Endodermal cell (in vitro differentiated cells): Measurements from ENCODE around the gene PARVB. TPM values are rescaled to one million over a fixed set of nuclear protein-coding genes. Genes with fewer than 3 reads are reported as not detected.
A peak's percentile ranks its signal among the peaks of the same experiment; 100 is the strongest.

Source experiments
- DNase-seq: peaks from one replicate; pipeline ENCODE4 v3.0.0-alpha.2; 2017
- H3K27ac ChIP-seq: 2 replicates; pipeline ENCODE4 v1.5.1; 2013; ENCODE audit warnings: mild to moderate bottlenecking, low read depth, low read length, moderate library complexity
- H3K27me3 ChIP-seq: 2 replicates; pipeline ENCODE4 v1.6.1; 2013; ENCODE audit warnings: mild to moderate bottlenecking, low read length, moderate library complexity; ENCODE audit not compliant: insufficient read depth, control insufficient read depth, poor library complexity, severe bottlenecking
- H3K36me3 ChIP-seq: 2 replicates; pipeline ENCODE4 v1.7.0; 2013; ENCODE audit warnings: mild to moderate bottlenecking, low read length, moderate library complexity; ENCODE audit not compliant: control insufficient read depth, insufficient read depth
- H3K4me1 ChIP-seq: one replicate; pipeline ENCODE4 v1.7.0; 2013; ENCODE audit warnings: low read length; ENCODE audit not compliant: control insufficient read depth, insufficient read depth
- H3K4me3 ChIP-seq: 2 replicates; pipeline ENCODE4 v1.5.1; 2013; ENCODE audit warnings: mild to moderate bottlenecking, low read length, moderate library complexity
- H3K9ac ChIP-seq: 2 replicates; pipeline ENCODE4 v1.6.1; 2013; ENCODE audit warnings: mild to moderate bottlenecking, low read length, moderate library complexity; ENCODE audit not compliant: poor library complexity, severe bottlenecking; ENCODE audit errors: extremely low read depth
- H3K9me3 ChIP-seq: 2 replicates; pipeline ENCODE4 v1.6.1; 2013; ENCODE audit warnings: mild to moderate bottlenecking, low read length, moderate library complexity; ENCODE audit not compliant: control insufficient read depth
- H3K27ac Mint-ChIP-seq: 2 replicates; pipeline ENCODE4 v1.8.0; 2020; ENCODE audit warnings: mixed read lengths
- H3K27me3 Mint-ChIP-seq: 2 replicates; pipeline ENCODE4 v1.8.0; 2021; ENCODE audit warnings: mild to moderate bottlenecking, mixed read lengths; ENCODE audit not compliant: insufficient read depth
- H3K36me3 Mint-ChIP-seq: 2 replicates; pipeline ENCODE4 v1.8.0; 2020; ENCODE audit warnings: low read depth, mixed read lengths
- H3K4me1 Mint-ChIP-seq: 2 replicates; pipeline ENCODE4 v1.8.0; 2020; ENCODE audit warnings: mixed read lengths
- H3K4me3 Mint-ChIP-seq: 2 replicates; pipeline ENCODE4 v1.8.0; 2020; ENCODE audit warnings: mild to moderate bottlenecking, moderate library complexity, mixed read lengths
- H3K9me3 Mint-ChIP-seq: 2 replicates; pipeline ENCODE4 v1.8.0; 2020; ENCODE audit warnings: mild to moderate bottlenecking, mixed read lengths
- CTCF ChIP-seq: fragments of 200-600 bp; sonication (generic); conservative IDR thresholded peaks from 2 replicates; pipeline ENCODE4 v1.5.0; 2021; ENCODE audit warnings: antibody characterized with exemption, mild to moderate bottlenecking
- WGBS, 2 experiments: methylation state at CpG; one replicate each; pipeline versions ENCODE4 v1.1.5 to v1.1.7; 2013; ENCODE audit warnings: missing lambda C conversion rate in 2 of 2, mixed read lengths in 1 of 2; ENCODE audit not compliant: insufficient coverage in 1 of 2, insufficient read length in 1 of 2; 5-methylcytosine and 5-hydroxymethylcytosine counted together
- total RNA-seq, 2 donors: library from RNA; stranded (reverse); fragmentation: NEBNext Ultra II Directional in 1 of 2; extraction: Animal tissue kit (Norgen Biotek cat#: 25700) in 1 of 2; gene quantifications; 2 replicates in 1 of 2; 3 replicates in 1 of 2; pipeline ENCODE4 v1.2.1, GENCODE V29; 2021

Gene PARVB
- total RNA-seq, 2 donors from 2014 or later = 29.6 to 32.3 TPM

- Histone ChIP-seq H3K4me3 (no peak overlapping the region), H3K4me1 (no peaks in the 10 kb centered on the region), H3K27me3 (no peaks in the 10 kb centered on the region), H3K9ac (no peak overlapping the region), H3K27ac (no peak overlapping the region), H3K36me3 (no peaks in the 10 kb centered on the region), H3K9me3 (no peaks in the 10 kb centered on the region)
- Mint-ChIP-seq H3K36me3 (no peaks in the 10 kb centered on the region), H3K4me1 (peaks cover 31% of the 10 kb centered on the region), H3K4me3 (no peak overlapping the region), H3K27me3 (peaks cover 6% of the 10 kb centered on the region), H3K27ac (no peak overlapping the region), H3K9me3 (no peaks in the 10 kb centered on the region)
- DNase-seq = no peak
- WGBS, 2 experiments = 90 to 91% methylated on average over 13 to 17 of the region's 17 CpGs
- TF ChIP-seq CTCF = no peak
These were observed 2.0 kb downstream of the PARVB start for GRCh38 chr22:44026066-44026629.

GRCh38 chr22:44026630-44027511 is 2.8 kb downstream of the PARVB start:
- Histone ChIP-seq H3K4me3 (no peak overlapping the region), H3K27me3 (no peaks in the 10 kb centered on the region), H3K9ac (no peak overlapping the region), H3K9me3 (no peaks in the 10 kb centered on the region), H3K36me3 (no peaks in the 10 kb centered on the region), H3K27ac (no peak overlapping the region), H3K4me1 (no peaks in the 10 kb centered on the region)
- DNase-seq = no peak
- Mint-ChIP-seq H3K27me3 (peaks cover 6% of the 10 kb centered on the region), H3K9me3 (no peaks in the 10 kb centered on the region), H3K36me3 (no peaks in the 10 kb centered on the region), H3K4me3 (no peak overlapping the region), H3K27ac (peak overlapping the region; percentile 74), H3K4me1 (peaks cover 33% of the 10 kb centered on the region)
- 94 to 95% methylated on average over 19 to 28 of the region's 28 CpGs for WGBS, 2 experiments
- TF ChIP-seq CTCF = no peak

- no peak for TF ChIP-seq CTCF
- H3K27me3 Mint-ChIP-seq = peaks cover 6% of the 10 kb centered on the region
- no peak overlapping the region for H3K4me3 Mint-ChIP-seq
- H3K27ac Mint-ChIP-seq = no peak overlapping the region
- Histone ChIP-seq H3K9ac (no peak overlapping the region), H3K4me3 (no peak overlapping the region), H3K9me3 (no peaks in the 10 kb centered on the region), H3K4me1 (no peaks in the 10 kb centered on the region), H3K27me3 (no peaks in the 10 kb centered on the region), H3K36me3 (no peaks in the 10 kb centered on the region), H3K27ac (no peak overlapping the region)
- H3K4me1 Mint-ChIP-seq = peaks cover 33% of the 10 kb centered on the region
- no peaks in the 10 kb centered on the region for H3K9me3 Mint-ChIP-seq
- 89 to 100% methylated on average over 2 to 7 of the region's 7 CpGs for WGBS, 2 experiments
- no peak for DNase-seq
- H3K36me3 Mint-ChIP-seq = no peaks in the 10 kb centered on the region
These were observed 4.0 kb downstream of the PARVB start for GRCh38 chr22:44028091-44028490.
